CD4-positive, alpha-beta T cell (primary cell): ENCODE data around the gene SFN. TPM values are rescaled to one million over a fixed set of nuclear protein-coding genes. Genes with fewer than 3 reads are reported as not detected.

Experiments
- ATAC-seq: fragments of 200-7000 bp; cut with Tn5 transposase; one replicate; pipeline ENCODE4 v1.10.0; 2022; ENCODE audit warnings: mild to moderate bottlenecking; ENCODE audit not compliant: poor library complexity
- CTCF ChIA-PET: fragments of 350-600 bp; sonication (Branson Sonifier 250); formaldehyde crosslinking; loops from one replicate; lab custom pipeline; 2021; ENCODE audit warnings: antibody characterized with exemption, inconsistent platforms; lab: Charles Lee
- POLR2A ChIA-PET: fragments of 350-600 bp; sonication (Branson Sonifier 250); formaldehyde crosslinking; loops from one replicate; lab custom pipeline; 2021; ENCODE audit warnings: antibody characterized with exemption, inconsistent platforms; lab: Charles Lee
- DNase-seq, 14 experiments: peaks; one replicate each; pipeline ENCODE4 v3.0.0-alpha.2; 2013 to 2020; ENCODE audit warnings: mixed read lengths in 2 of 14
- H3K27ac ChIP-seq, 2 donors: one replicate each; pipeline versions ENCODE4 v1.5.1 to v1.7.0; 2013; ENCODE audit warnings: low read length in 2 of 2, low read depth in 1 of 2, mild to moderate bottlenecking in 1 of 2
- H3K27me3 ChIP-seq, 2 experiments: 1 replicate in 1 of 2; 2 replicates in 1 of 2; pipeline versions ENCODE4 v1.6.1 to v1.7.0; 2013; ENCODE audit warnings: low read length in 2 of 2, control low read depth in 1 of 2, mild to moderate bottlenecking in 1 of 2, moderate library complexity in 1 of 2; ENCODE audit not compliant: insufficient read depth in 2 of 2, control insufficient read depth in 1 of 2
- H3K36me3 ChIP-seq: one replicate; pipeline ENCODE4 v1.6.1; 2013; ENCODE audit warnings: low read length, control low read depth; ENCODE audit not compliant: insufficient read depth
- H3K4me1 ChIP-seq: one replicate; pipeline ENCODE4 v1.6.1; 2013; ENCODE audit warnings: low read length, control low read depth; ENCODE audit not compliant: insufficient read depth
- H3K4me3 ChIP-seq: one replicate; pipeline ENCODE4 v1.5.1; 2013; ENCODE audit warnings: mild to moderate bottlenecking, low read length, moderate library complexity
- H3K9me3 ChIP-seq, 2 experiments: 1 replicate in 1 of 2; 2 replicates in 1 of 2; pipeline versions ENCODE4 v1.6.1 to v1.7.0; 2013; ENCODE audit warnings: low read length in 2 of 2, mild to moderate bottlenecking in 2 of 2, control low read depth in 1 of 2, moderate library complexity in 1 of 2; ENCODE audit not compliant: control insufficient read depth in 1 of 2, insufficient read depth in 1 of 2
- H3K27ac Mint-ChIP-seq: one replicate; pipeline ENCODE4 v1.8.0; 2020; ENCODE audit warnings: mixed read lengths
- H3K27me3 Mint-ChIP-seq: one replicate; pipeline ENCODE4 v1.8.0; 2021; ENCODE audit warnings: mixed read lengths
- H3K36me3 Mint-ChIP-seq: one replicate; pipeline ENCODE4 v1.8.0; 2021; ENCODE audit warnings: low read depth, mixed read lengths
- H3K4me1 Mint-ChIP-seq: one replicate; pipeline ENCODE4 v1.8.0; 2021; ENCODE audit warnings: low read depth, mixed read lengths
- H3K4me3 Mint-ChIP-seq: one replicate; pipeline ENCODE4 v1.8.0; 2020; ENCODE audit warnings: mild to moderate bottlenecking, mixed read lengths
- H3K9me3 Mint-ChIP-seq: one replicate; pipeline ENCODE4 v1.8.0; 2020; ENCODE audit warnings: mixed read lengths
- intact Hi-C, 2 experiments: fragments of 100-400 bp; cut with DNase I in 1 of 2; cut with micrococcal nuclease in 1 of 2; formaldehyde crosslinking; loops; one replicate each; pipeline versions ENCODE4 v1.15.1 to v1.9.0; 2023 to 2025; cut with DNase I, micrococcal nuclease
- total RNA-seq, 174 experiments: library from RNA in 2 of 174; stranded (reverse) in 2 of 174; gene quantifications; one replicate each; pipeline ENCODE4 v1.2.3 and lab custom pipeline; 2021 to 2026
- TF ChIP-seq, protein P1 (sequence below): fragments of 200-600 bp; IDR thresholded peaks from one replicate; pipeline ENCODE4 v1.8.0; 2022; ENCODE audit warnings: antibody characterized with exemption, mild to moderate bottlenecking

Gene SFN
- total RNA-seq, 2 experiments from 2014 or later: 1.2 to 2.0 TPM

DNA sequence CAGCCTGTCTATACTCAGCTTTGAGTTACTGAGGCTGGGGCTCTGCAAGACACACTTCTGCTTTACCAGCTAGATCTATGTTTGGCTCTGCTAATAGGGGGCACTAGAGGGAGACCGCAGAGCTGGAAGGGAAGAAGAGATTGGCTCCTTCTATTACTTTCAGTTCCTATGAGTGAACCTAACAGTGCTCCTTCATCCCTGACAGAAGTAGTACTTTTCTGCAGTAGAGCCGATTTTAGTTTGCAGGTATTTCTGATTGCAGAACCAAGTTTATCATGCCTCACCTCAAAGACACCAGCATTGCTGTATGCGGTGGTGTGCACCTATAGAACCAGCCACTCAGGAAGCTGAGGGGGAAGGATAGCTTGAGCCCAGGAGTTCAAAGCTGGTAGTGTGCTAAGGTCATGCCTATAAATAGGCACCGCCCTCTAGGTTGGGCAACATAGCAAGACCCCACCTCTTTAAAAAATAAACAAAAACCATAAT lies 42.1 kb upstream of the SFN start:
- Histone ChIP-seq H3K9me3 (no peaks in the 10 kb centered on the region), H3K4me1 (peaks cover 33% of the 10 kb centered on the region), H3K27me3 (no peaks in the 10 kb centered on the region), H3K4me3 (peak overlapping the region; percentile 38), H3K36me3 (no peaks in the 10 kb centered on the region), H3K27ac (peak overlapping the region; percentile 8 to 55)
- no peaks in the 10 kb centered on the region for H3K27me3 Mint-ChIP-seq
- peaks cover 36% of the 10 kb centered on the region for H3K4me1 Mint-ChIP-seq
- no peaks in the 10 kb centered on the region for H3K36me3 Mint-ChIP-seq
- intact Hi-C loops: no loop called here
- no peaks in the 10 kb centered on the region for H3K9me3 Mint-ChIP-seq
- H3K4me3 Mint-ChIP-seq: peak overlapping the region; percentile 83
- CTCF ChIA-PET: interaction anchor here (0.9 to 3.7 kb wide), 10 partner anchors 10 to 219 kb away, joined by 3 to 31 read pairs (median 6); no protein-coding TSS in a partner anchor
- POLR2A ChIA-PET: interaction anchor here (0.7 to 2.7 kb wide), 13 partner anchors 9 to 334 kb away, joined by 3 to 37 read pairs (median 3); partner anchors contain the start of gene GPN2
- H3K27ac Mint-ChIP-seq: peak overlapping the region; percentile 83
- DNase-seq: peak in 6 of 14 experiments; percentile 27 to 80 (median 64)
- ATAC-seq: peak; percentile 96
- TF ChIP-seq, protein P1, sequence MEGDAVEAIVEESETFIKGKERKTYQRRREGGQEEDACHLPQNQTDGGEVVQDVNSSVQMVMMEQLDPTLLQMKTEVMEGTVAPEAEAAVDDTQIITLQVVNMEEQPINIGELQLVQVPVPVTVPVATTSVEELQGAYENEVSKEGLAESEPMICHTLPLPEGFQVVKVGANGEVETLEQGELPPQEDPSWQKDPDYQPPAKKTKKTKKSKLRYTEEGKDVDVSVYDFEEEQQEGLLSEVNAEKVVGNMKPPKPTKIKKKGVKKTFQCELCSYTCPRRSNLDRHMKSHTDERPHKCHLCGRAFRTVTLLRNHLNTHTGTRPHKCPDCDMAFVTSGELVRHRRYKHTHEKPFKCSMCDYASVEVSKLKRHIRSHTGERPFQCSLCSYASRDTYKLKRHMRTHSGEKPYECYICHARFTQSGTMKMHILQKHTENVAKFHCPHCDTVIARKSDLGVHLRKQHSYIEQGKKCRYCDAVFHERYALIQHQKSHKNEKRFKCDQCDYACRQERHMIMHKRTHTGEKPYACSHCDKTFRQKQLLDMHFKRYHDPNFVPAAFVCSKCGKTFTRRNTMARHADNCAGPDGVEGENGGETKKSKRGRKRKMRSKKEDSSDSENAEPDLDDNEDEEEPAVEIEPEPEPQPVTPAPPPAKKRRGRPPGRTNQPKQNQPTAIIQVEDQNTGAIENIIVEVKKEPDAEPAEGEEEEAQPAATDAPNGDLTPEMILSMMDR: peak; percentile 60

DNA sequence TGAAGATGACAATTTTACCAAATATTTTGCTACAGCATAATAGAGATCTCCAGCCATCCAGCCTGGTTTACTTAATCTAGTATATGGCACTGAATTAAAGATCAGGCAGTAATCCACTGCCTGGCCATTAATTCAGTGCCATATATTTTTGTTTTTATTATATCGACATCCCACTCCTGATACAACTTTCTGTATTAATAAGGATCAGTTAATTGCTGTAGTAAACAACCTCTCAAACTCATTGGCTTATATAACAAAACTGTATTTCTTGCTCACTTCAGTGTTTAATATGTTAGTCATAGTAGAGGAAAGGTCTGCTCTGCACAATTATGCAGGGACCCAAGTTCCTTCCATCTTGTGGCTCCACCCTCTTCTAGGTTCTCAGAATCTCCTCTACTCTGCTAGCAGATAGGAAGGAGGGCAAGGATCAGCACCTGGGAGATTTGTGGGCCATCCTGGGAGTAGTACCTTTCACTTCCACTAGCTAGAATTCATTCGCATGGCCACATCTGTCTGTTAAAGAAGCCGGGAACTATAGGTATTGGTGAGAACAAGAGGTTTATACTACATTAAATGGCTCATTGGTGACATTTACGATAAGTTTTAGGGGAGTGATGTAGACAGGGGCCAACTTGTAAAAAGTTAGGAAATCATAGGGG lies 40.1 kb upstream of the SFN start:
- intact Hi-C loops: no loop called here
- Mint-ChIP-seq H3K27me3 (no peaks in the 10 kb centered on the region), H3K36me3 (peaks cover 8% of the 10 kb centered on the region), H3K4me1 (peaks cover 48% of the 10 kb centered on the region), H3K4me3 (peak overlapping the region; percentile 59), H3K9me3 (no peaks in the 10 kb centered on the region), H3K27ac (peak overlapping the region; percentile 68)
- Histone ChIP-seq H3K4me3 (no peak overlapping the region), H3K36me3 (no peaks in the 10 kb centered on the region), H3K27me3 (no peaks in the 10 kb centered on the region), H3K9me3 (no peaks in the 10 kb centered on the region), H3K27ac (no peak overlapping the region), H3K4me1 (peaks cover 46% of the 10 kb centered on the region)
- DNase-seq (no peak), ATAC-seq (no peak)
- TF ChIP-seq, protein P1: no peak
- POLR2A ChIA-PET: interaction anchor here (1.9 kb wide), 1 partner anchor 11 kb away, joined by 7 read pairs; no protein-coding TSS in a partner anchor
- CTCF ChIA-PET: interaction anchor here (0.7 to 3.7 kb wide), 3 partner anchors 10 to 12 kb away, joined by 4 to 31 read pairs (median 11); no protein-coding TSS in a partner anchor

DNA sequence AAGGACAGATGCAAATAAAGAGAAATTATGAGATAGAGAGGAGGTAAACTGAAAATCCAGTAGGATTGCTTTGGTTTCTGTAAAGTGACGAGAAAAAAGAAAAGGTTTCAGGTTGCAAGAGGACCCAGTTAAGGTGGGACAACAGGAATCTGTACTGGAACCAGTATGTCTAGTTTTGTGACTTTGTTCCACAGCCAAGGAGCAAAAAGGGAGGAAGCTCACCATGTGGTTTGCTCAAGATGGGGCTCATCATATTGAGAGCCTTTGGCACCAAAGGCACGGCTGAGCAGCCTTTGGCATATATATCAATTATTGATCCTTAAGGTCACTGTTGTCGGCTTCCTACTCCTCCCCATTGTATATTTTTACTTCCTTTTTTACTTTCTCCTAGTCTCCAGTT lies 38.2 kb upstream of the SFN start:
- Mint-ChIP-seq H3K36me3 (peaks cover 14% of the 10 kb centered on the region), H3K27me3 (no peaks in the 10 kb centered on the region), H3K27ac (peak overlapping the region; percentile 93), H3K4me1 (peaks cover 67% of the 10 kb centered on the region), H3K4me3 (peak overlapping the region; percentile 96), H3K9me3 (no peaks in the 10 kb centered on the region)
- H3K4me3 ChIP-seq: no peak overlapping the region
- POLR2A ChIA-PET: interaction anchor here (1.0 to 1.9 kb wide), 2 partner anchors 9 to 40 kb away, joined by 4 to 7 read pairs; no protein-coding TSS in a partner anchor
- H3K9me3 ChIP-seq: no peaks in the 10 kb centered on the region
- intact Hi-C loops: no loop called here
- CTCF ChIA-PET: interaction anchor here (1.3 to 2.9 kb wide), 2 partner anchors 9 to 15 kb away, joined by 5 to 11 read pairs; no protein-coding TSS in a partner anchor
- ATAC-seq: no peak
- H3K27me3 ChIP-seq: no peaks in the 10 kb centered on the region
- TF ChIP-seq, protein P1: no peak
- H3K27ac ChIP-seq: peak overlapping the region; percentile 18 to 88
- H3K36me3 ChIP-seq: peaks cover 3% of the 10 kb centered on the region
- DNase-seq: no peak
- peaks cover 64% of the 10 kb centered on the region for H3K4me1 ChIP-seq
